Keratinocyte (primary cell): ENCODE data around the gene CPLX3.

Experiments
- CTCF ChIP-seq, 3 experiments: IDR thresholded peaks in 1 of 3; conservative IDR thresholded peaks in 1 of 3; optimal IDR thresholded peaks in 1 of 3; 2 replicates in 2 of 3; 3 replicates in 1 of 3; pipeline versions ENCODE3 to v1.5.1; 2011; ENCODE audit warnings: low read length in 3 of 3, mild to moderate bottlenecking in 3 of 3, moderate library complexity in 2 of 3, control low read depth in 1 of 3, inconsistent platforms in 1 of 3; ENCODE audit not compliant: insufficient read depth in 2 of 3; ENCODE audit errors: extremely low read depth in 1 of 3
- EZH2 ChIP-seq: IDR thresholded peaks from one replicate; pipeline ENCODE4 v1.6.1; 2012; ENCODE audit warnings: inconsistent platforms, mild to moderate bottlenecking, low read length, moderate library complexity

- no peak for TF ChIP-seq CTCF (optimal IDR thresholded peaks at IDR 0.05 in 1 of 3, IDR thresholded peaks at IDR 0.05 in 1 of 3, conservative IDR thresholded peaks at IDR 0.05 in 1 of 3; ENCODE audit: extremely low read depth in 1 of 3, insufficient read depth in 2 of 3, low read length in 3 of 3)
- TF ChIP-seq EZH2: no peak
Observed at GRCh38 chr15:74873756-74874424, 47.5 kb downstream of the CPLX3 start.
